GM21786 (cell line): ENCODE data around the gene NUTM2D.
"Not testable (repeated sequence)": the region's sequence is repeated elsewhere in the genome, so short reads cannot be mapped to it uniquely, and the experiment has no call there.

Source experiments
- ATAC-seq: cut with Tn5 transposase; IDR thresholded peaks from one replicate; pipeline ENCODE4 v1.9.1; 2021; ENCODE audit not compliant: unreplicated experiment

The NUTM2D gene, protein sequence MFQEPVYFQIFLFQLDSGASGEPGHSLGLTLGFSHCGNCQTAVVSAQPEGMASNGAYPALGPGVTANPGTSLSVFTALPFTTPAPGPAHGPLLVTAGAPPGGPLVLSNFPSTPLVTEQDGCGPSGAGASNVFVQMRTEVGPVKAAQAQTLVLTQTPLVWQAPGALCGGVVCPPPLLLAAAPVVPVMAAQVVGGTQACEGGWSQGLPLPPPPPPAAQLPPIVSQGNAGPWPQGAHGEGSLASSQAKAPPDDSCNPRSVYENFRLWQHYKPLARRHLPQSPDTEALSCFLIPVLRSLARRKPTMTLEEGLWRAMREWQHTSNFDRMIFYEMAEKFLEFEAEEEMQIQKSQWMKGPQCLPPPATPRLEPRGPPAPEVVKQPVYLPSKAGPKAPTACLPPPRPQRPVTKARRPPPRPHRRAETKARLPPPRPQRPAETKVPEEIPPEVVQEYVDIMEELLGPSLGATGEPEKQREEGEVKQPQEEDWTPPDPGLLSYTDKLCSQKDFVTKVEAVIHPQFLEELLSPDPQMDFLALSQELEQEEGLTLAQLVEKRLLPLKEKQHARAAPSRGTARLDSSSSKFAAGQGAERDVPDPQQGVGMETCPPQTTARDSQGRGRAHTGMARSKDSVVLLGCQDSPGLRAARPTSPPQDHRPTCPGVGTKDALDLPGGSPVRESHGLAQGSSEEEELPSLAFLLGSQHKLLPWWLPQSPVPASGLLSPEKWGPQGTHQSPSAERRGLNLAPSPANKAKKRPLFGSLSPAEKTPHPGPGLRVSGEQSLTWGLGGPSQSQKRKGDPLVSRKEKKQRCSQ

GRCh38 chr10:87357444-87357843 lies at the start of gene NUTM2D:
Gene NUTM2D (plus strand): TSS chr10:87357744. CDS start chr10:87358266, 522 bp downstream.
- not testable (repeated sequence) for ATAC-seq

DNA sequence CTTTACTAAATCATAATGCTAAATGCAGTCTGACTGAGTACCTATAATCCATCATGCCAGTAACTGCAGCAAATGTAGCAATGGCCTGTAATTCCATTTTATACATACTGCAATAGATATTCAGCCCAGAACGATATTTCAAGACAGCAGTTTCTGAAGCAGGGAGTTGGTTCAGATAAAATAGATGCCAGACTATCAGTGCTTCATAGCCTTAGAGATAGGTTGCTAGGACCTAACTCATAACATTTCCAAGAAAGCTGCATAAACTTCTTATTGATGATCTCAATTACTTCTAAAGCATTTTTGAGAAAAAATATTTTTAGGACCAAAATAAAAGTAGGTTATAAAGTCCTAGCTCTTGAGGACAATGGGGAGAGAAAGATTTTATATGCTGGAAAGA lies 48.8 kb upstream of the NUTM2D start:
- not testable (repeated sequence) for ATAC-seq

GRCh38 chr10:87309657-87310056 lies 47.9 kb upstream of the NUTM2D start:
- ATAC-seq: not testable (repeated sequence)

GRCh38 chr10:87311521-87311920 lies 46.0 kb upstream of the NUTM2D start:
- not testable (repeated sequence) for ATAC-seq

DNA sequence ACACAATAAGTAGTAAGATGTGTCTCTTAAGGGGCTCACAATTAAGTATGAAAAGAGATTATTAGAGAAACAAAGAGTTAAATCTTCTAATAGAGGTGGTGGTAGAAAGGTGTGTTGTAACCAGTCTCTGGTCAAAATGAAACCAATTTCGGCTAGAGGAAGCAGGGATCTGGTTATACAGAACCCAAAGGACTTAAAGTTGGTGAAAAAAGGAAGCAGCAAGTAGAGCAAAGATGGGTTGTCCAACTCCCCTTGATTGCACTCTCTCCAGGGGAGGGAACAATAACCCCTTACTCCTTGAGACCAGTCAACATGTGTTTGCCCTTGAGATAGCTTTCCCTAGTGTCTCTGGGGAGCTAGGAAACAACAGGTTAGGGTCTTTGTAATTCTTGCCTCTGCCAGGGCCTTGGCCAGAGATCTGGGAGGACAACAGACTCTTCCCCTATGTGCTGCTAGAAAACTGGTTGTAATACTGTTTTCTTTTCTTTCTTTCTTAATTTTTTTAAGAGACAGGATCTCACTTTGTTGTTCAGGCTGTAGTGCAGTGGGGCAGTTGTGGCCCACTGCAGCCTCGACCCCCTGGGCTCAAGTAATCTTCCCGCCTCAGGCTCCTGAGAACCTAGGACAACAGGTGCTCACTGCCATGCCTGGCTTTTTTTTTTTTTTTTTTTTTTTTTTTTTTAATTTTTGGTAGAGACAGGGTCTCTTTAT lies 43.7 kb upstream of the NUTM2D start:
- not testable (repeated sequence) for ATAC-seq

DNA sequence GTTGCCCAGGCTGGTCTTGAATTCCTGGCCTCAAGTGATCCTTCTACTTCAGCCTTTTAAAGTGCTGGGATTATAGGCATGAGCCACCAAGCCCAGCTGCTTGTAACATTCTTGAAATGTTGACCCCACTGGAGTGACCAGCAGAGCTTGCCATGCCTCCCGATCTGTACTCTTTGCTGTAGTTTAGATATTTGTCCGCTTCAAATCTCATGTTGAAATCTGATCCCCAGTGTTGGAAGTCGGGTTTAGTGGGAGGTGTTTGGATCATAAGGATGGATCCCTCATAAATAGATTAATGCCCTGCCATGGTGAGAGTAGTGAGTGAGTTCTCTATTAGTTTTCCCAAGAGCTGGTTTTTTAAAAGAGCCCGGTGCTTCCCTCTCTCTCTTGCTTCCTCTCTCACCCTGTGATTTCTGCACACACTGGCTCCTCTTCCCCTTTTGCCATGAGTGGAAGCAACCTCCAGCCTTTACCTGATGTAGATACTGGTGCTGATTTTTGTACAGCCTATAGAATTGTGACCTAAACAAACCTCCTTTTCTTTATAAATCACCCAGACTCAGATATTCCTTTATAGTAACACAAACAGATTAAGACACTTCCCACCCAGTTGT lies 43.1 kb upstream of the NUTM2D start:
- ATAC-seq: not testable (repeated sequence)

GRCh38 chr10:87321505-87321904 lies 36.0 kb upstream of the NUTM2D start:
- not testable (repeated sequence) for ATAC-seq

DNA sequence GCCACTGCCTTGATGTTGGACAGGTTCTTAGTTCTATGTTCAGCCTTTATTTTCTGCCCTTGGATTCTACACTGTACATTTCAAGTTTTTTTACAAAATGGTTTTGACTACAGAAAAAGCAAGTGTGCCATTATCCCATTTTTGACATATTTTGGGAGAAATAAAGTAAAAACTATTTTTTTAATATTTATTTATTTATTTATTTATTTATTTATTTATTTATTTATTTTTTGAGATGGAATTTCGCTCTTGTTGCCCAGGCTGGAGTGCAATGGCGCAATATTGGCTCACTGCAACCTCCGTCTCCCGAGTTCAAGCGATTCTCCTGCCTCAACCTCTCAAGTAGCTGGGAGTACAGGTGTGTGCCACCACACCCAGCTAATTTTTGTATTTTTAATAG lies 33.0 kb upstream of the NUTM2D start:
- not testable (repeated sequence) for ATAC-seq

- ATAC-seq: not testable (repeated sequence)
Measured at GRCh38 chr10:87327958-87328357, 29.6 kb upstream of the NUTM2D start.

GRCh38 chr10:87329131-87329530 lies 28.4 kb upstream of the NUTM2D start:
- ATAC-seq: not testable (repeated sequence)

- ATAC-seq: not testable (repeated sequence)
Measured at GRCh38 chr10:87332687-87333086, 24.9 kb upstream of the NUTM2D start.

- ATAC-seq: not testable (repeated sequence)
Measured at GRCh38 chr10:87340411-87340810, 17.1 kb upstream of the NUTM2D start.

- ATAC-seq: peak; percentile 13
Measured at GRCh38 chr10:87341546-87342142, 15.9 kb upstream of the NUTM2D start.

GRCh38 chr10:87342249-87342710 lies 15.3 kb upstream of the NUTM2D start:
- peak; percentile 83 for ATAC-seq

DNA sequence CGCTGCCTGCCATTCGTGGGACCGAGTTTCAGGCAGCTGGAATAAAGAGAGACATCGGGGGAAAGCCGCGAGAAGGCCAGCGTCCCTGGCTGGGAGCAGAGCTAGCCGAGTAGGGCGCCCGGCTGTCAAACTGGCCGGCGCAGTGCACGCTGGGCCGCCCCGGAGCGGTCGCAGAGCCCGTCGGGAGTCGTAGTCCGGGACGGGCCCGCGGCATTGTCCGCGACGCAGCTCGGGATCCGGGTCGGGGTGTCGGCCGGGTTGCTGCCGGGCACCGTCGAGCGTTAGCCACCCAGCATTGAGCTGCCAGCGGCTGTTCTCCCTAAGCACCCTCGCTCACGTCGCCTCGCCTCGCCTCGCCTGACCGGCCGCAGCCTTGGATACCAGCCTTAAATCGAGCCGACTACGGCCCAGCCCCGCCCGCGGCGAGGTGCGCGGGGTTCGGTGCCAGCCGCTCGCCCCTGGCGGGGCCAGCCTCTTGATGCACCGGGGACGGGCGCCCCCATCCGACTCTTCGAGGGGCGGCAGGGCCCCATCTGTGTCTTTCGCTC lies 14.8 kb upstream of the NUTM2D start:
- peak; percentile 70 for ATAC-seq

GRCh38 chr10:87345743-87346142 lies 11.8 kb upstream of the NUTM2D start:
- not testable (repeated sequence) for ATAC-seq

DNA sequence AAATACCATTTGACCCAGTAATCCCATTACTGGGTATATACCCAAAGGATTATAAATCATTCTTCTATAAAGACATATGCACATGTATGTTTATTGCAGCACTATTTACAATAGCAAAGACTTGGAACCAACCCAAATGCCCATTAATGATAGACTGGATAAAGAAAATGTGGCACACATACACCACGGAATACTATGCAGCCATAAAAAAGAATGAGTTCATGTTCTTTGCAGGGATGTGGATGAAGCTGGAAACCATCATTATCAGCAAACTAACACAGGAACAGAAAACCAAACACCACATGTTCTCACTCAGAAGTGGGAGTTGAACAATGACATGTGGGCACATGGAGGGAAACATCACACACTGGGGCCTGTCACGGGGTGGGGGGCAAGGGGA lies 7.4 kb upstream of the NUTM2D start:
- ATAC-seq: not testable (repeated sequence)

DNA sequence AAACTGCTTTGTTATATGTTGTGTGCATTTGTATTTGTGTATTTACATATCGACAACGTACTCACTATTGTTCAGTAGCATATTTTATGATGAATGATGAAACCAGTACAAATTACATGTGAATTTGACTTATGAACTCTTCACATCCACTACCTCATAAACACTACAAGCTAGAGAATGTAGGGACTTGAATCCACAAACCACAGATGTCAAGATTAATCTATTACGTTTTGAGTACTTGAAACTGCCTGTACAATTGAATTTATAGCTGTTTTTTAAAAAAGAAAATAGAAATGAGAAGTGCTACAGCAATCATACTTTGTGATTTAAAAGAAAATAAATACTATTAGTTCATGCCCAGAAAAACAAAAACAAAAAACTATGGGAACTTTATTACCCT lies 4.7 kb upstream of the NUTM2D start:
- not testable (repeated sequence) for ATAC-seq

DNA sequence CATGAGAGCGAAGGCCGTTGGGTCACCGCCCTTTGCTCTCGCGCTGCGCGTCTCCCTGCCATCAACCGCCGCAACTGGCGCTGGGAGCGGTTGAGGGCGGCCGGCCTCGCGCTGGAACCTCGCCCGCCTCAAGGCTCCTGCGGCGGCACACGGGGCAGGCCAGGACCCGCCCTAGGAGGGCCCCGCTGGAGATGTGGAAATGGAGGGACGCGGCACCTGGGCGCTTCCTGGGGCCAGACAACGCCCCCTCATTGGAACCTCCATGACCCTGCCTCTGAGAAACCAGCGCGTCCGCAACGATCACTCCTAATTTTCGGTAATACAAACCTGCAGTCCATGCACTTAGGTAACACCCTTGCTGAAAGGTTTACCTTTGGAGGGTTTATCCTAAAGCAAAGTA lies 2.4 kb upstream of the NUTM2D start:
- ATAC-seq: not testable (repeated sequence)

- not testable (repeated sequence) for ATAC-seq
Measured at GRCh38 chr10:87358159-87358558, 615 bp downstream of the NUTM2D start.
